ENCODE results near the gene TRMO. TPM values are rescaled to one million over a fixed set of nuclear protein-coding genes. Genes with fewer than 3 reads are reported as not detected.

TRMO gene
- total RNA-seq, 4 donors from 2014 or later, result 16.7 to 30.9 (median 19.7) TPM

DNA sequence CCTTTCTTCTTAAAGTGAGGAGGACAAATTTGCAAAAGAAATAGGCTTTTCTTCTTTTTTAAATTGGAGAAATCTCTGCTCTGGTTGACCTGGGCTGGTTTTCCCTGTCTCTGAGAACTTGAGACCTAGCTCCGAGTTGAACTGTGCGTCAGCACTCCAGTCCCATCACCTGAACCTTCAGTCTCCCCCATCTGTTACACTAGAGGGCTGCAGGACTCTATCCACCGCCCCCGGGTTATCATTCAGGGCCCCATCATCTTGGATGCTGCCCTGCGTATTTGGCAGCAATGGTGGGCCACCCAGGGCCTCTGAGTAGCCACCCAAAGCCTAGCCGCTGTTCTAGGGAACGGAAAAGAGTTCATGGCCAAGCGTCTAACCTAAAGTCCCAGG lies 66.8 kb downstream of the TRMO start:
- Histone ChIP-seq H3K27me3 (peaks cover 0 to 95% of the 10 kb centered on the region in 2 donors), H3K36me3 (no peaks in the 10 kb centered on the region), H3K4me3 (no peak overlapping the region), H3K9me3 (no peaks in the 10 kb centered on the region), H3K27ac (no peak overlapping the region), H3K4me1 (peaks cover 0 to 53% (median 17%) of the 10 kb centered on the region in 4 donors)
- no peak for DNase-seq (ENCODE audit: low spot score in 2 of 2)
- TF ChIP-seq EP300 (IDR thresholded peaks at IDR 0.05) (no peak), POLR2A (IDR thresholded peaks at IDR 0.05) (no peak)
- 7 to 12% methylated on average over 8 of the region's 8 CpGs for WGBS, 2 donors

DNA sequence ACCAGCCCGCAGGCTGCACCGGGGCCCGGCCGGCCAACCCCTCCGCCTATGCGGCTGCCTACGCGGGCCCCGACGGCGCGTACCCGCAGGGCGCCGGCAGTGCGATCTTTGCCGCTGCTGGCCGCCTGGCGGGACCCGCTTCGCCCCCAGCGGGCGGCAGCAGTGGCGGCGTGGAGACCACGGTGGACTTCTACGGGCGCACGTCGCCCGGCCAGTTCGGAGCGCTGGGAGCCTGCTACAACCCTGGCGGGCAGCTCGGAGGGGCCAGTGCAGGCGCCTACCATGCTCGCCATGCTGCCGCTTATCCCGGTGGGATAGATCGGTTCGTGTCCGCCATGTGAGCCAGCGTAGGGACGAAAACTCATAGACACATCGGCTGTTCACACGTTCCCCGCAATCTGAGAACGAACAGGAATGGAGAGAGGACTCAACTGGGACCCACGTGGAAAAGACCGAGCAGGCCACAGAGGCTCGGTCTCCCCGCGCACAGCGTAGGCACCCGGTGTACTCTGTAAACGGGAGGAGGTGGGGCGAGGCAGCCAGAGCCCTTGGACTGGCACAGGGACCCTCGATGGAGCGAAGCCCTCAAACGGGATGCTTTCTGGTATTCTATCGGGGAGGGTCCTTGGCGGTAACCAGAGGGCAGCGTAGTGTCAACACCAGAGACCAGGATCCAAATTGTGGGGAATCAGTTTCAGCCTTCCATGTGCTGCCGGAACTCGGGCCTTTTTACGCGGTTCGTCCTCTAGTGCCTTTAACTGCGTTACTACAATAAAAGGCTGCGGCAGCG lies 67.4 kb downstream of the TRMO start:
- peaks cover 0 to 95% of the 10 kb centered on the region in 2 donors for H3K27me3 ChIP-seq
- no peak for TF ChIP-seq POLR2A (IDR thresholded peaks at IDR 0.05)
- TF ChIP-seq, protein P1, sequence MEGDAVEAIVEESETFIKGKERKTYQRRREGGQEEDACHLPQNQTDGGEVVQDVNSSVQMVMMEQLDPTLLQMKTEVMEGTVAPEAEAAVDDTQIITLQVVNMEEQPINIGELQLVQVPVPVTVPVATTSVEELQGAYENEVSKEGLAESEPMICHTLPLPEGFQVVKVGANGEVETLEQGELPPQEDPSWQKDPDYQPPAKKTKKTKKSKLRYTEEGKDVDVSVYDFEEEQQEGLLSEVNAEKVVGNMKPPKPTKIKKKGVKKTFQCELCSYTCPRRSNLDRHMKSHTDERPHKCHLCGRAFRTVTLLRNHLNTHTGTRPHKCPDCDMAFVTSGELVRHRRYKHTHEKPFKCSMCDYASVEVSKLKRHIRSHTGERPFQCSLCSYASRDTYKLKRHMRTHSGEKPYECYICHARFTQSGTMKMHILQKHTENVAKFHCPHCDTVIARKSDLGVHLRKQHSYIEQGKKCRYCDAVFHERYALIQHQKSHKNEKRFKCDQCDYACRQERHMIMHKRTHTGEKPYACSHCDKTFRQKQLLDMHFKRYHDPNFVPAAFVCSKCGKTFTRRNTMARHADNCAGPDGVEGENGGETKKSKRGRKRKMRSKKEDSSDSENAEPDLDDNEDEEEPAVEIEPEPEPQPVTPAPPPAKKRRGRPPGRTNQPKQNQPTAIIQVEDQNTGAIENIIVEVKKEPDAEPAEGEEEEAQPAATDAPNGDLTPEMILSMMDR (IDR thresholded peaks at IDR 0.05), result no peak
- no peak for TF ChIP-seq EP300 (IDR thresholded peaks at IDR 0.05)
- 7 to 9% methylated on average over 29 to 58 of the region's 71 CpGs for WGBS, 2 donors

More for the DNA sequence above, 67.4 kb downstream of the TRMO start:
- Histone ChIP-seq H3K4me1 (peaks cover 0 to 53% (median 17%) of the 10 kb centered on the region in 4 donors), H3K27ac (no peak overlapping the region), H3K4me3 (no peak overlapping the region), H3K9me3 (no peaks in the 10 kb centered on the region), H3K36me3 (no peaks in the 10 kb centered on the region)
- no peak for DNase-seq (ENCODE audit: low spot score in 2 of 2)

Small RNA genes lying within 50 kb of the gene (small RNA-seq; reads per million reads assigned to genes)
- not detected for gene RF00019

Other genes with a start within 250 kb of the TRMO start
- 10 to 100 TPM; 16.6 to 27.8 (median 20.0) TPM for gene XPA, start 225.2 kb downstream of the TRMO start, total RNA-seq
- not detected for gene FOXE1, start 69.3 kb downstream of the TRMO start, total RNA-seq
- gene HEMGN, start 15.7 kb upstream of the TRMO start, total RNA-seq, result not detected
- gene ANP32B, start 60.8 kb upstream of the TRMO start, total RNA-seq, result 10 to 100 TPM; 39.0 to 59.4 (median 51.8) TPM
- gene NANS, start 134.2 kb upstream of the TRMO start, total RNA-seq, result 10 to 100 TPM; 35.2 to 74.4 (median 44.6) TPM
- 10 to 100 TPM in 3 of 4 donors, 1 to 10 TPM in 1; 9.4 to 16.8 (median 10.1) TPM for gene TRIM14, start 196.7 kb upstream of the TRMO start, total RNA-seq